Osteocyte (in vitro differentiated cells): ENCODE data around the gene ATG13. TPM values are rescaled to one million over a fixed set of nuclear protein-coding genes. Genes with fewer than 3 reads are reported as not detected.
"Not testable (repeated sequence)": the region's sequence is repeated elsewhere in the genome, so short reads cannot be mapped to it uniquely, and the experiment has no call there.

Source experiments
- DNase-seq: peaks from one replicate; pipeline ENCODE4 v3.0.0; 2021; ENCODE audit warnings: mixed read lengths; ENCODE audit not compliant: unreplicated experiment; ENCODE audit errors: extremely low spot score
- H3K27ac Mint-ChIP-seq: one replicate; pipeline ENCODE4 v1.8.0; 2021; ENCODE audit warnings: mild to moderate bottlenecking, mixed read lengths; ENCODE audit not compliant: unreplicated experiment
- H3K27me3 Mint-ChIP-seq: one replicate; pipeline ENCODE4 v1.8.0; 2021; ENCODE audit warnings: mixed read lengths; ENCODE audit not compliant: unreplicated experiment
- H3K36me3 Mint-ChIP-seq: one replicate; pipeline ENCODE4 v1.8.0; 2021; ENCODE audit warnings: mixed read lengths; ENCODE audit not compliant: unreplicated experiment
- H3K4me1 Mint-ChIP-seq: one replicate; pipeline ENCODE4 v1.8.0; 2021; ENCODE audit warnings: mixed read lengths; ENCODE audit not compliant: unreplicated experiment
- H3K4me3 Mint-ChIP-seq: one replicate; pipeline ENCODE4 v1.8.0; 2021; ENCODE audit warnings: mild to moderate bottlenecking, moderate library complexity, mixed read lengths; ENCODE audit not compliant: unreplicated experiment
- H3K9me3 Mint-ChIP-seq: one replicate; pipeline ENCODE4 v1.8.0; 2021; ENCODE audit warnings: mixed read lengths; ENCODE audit not compliant: unreplicated experiment
- CTCF ChIP-seq: fragments of 200-600 bp; sonication (generic); IDR thresholded peaks from 2 replicates; pipeline ENCODE4 v1.5.0; 2021; ENCODE audit warnings: antibody characterized with exemption, mild to moderate bottlenecking, moderate library complexity
- total RNA-seq: library from RNA; stranded (reverse); gene quantifications from 2 replicates; pipeline ENCODE4 v1.2.1, GENCODE V29; 2021

The ATG13 gene
- total RNA-seq, 1 donor from 2014 or later, result 87.2 TPM

GRCh38 chr11:46665356-46665755 is 48.0 kb downstream of the ATG13 start:
- TF ChIP-seq CTCF, result no peak
- no peak for DNase-seq
- Mint-ChIP-seq H3K27me3 (no peaks in the 10 kb centered on the region), H3K4me3 (no peak overlapping the region), H3K9me3 (no peaks in the 10 kb centered on the region), H3K4me1 (peaks cover 5% of the 10 kb centered on the region), H3K27ac (no peak overlapping the region), H3K36me3 (peaks cover 52% of the 10 kb centered on the region)

- Mint-ChIP-seq H3K27ac (no peak overlapping the region), H3K27me3 (no peaks in the 10 kb centered on the region)
Observed at GRCh38 chr11:46666516-46666915, 49.2 kb downstream of the ATG13 start.

GRCh38 chr11:46667043-46667481 is 49.7 kb downstream of the ATG13 start:
- Mint-ChIP-seq H3K4me1 (peaks cover 5% of the 10 kb centered on the region), H3K9me3 (no peaks in the 10 kb centered on the region), H3K27me3 (no peaks in the 10 kb centered on the region), H3K36me3 (peaks cover 59% of the 10 kb centered on the region), H3K27ac (no peak overlapping the region), H3K4me3 (no peak overlapping the region)
- TF ChIP-seq CTCF, result no peak
- no peak for DNase-seq

More at GRCh38 chr11:46666516-46666915, 49.2 kb downstream of the ATG13 start:
- no peaks in the 10 kb centered on the region for H3K9me3 Mint-ChIP-seq
- no peak for DNase-seq
- TF ChIP-seq CTCF, result no peak
- peaks cover 55% of the 10 kb centered on the region for H3K36me3 Mint-ChIP-seq
- H3K4me1 Mint-ChIP-seq, result peaks cover 5% of the 10 kb centered on the region
- H3K4me3 Mint-ChIP-seq, result no peak overlapping the region

- no peak for DNase-seq
- Mint-ChIP-seq H3K4me3 (no peak overlapping the region), H3K4me1 (peaks cover 5% of the 10 kb centered on the region), H3K27me3 (no peaks in the 10 kb centered on the region), H3K27ac (no peak overlapping the region), H3K9me3 (no peaks in the 10 kb centered on the region), H3K36me3 (peaks cover 54% of the 10 kb centered on the region)
- TF ChIP-seq CTCF, result no peak
Observed at GRCh38 chr11:46668480-46669085, 51.2 kb downstream of the ATG13 start.

GRCh38 chr11:46669711-46670139 is 52.4 kb downstream of the ATG13 start:
- no peak for DNase-seq
- no peaks in the 10 kb centered on the region for H3K9me3 Mint-ChIP-seq
- H3K27me3 Mint-ChIP-seq, result no peaks in the 10 kb centered on the region
- no peak for TF ChIP-seq CTCF
- H3K4me3 Mint-ChIP-seq, result no peak overlapping the region
- H3K4me1 Mint-ChIP-seq, result peaks cover 10% of the 10 kb centered on the region
- no peak overlapping the region for H3K27ac Mint-ChIP-seq
- peaks cover 49% of the 10 kb centered on the region for H3K36me3 Mint-ChIP-seq

- not testable (repeated sequence) for H3K27me3 Mint-ChIP-seq, H3K4me3 Mint-ChIP-seq, H3K27ac Mint-ChIP-seq, DNase-seq, H3K9me3 Mint-ChIP-seq
- Mint-ChIP-seq H3K4me1 (peaks cover 17% of the 10 kb centered on the region), H3K36me3 (peaks cover 41% of the 10 kb centered on the region)
Observed at GRCh38 chr11:46670521-46670920, 53.2 kb downstream of the ATG13 start.
